SU-DHL-6 (cell line): ENCODE results near the gene C1orf50.

Experiments used
- H2AFZ ChIP-seq: fragments of 200-600 bp; sonication (generic); 2 replicates; pipeline ENCODE4 v1.6.1; 2014; ENCODE audit warnings: low read depth, mild to moderate bottlenecking, moderate library complexity, mixed read lengths, antibody characterized with exemption, low read length; ENCODE audit not compliant: severe bottlenecking
- H3F3A ChIP-seq: fragments of 200-600 bp; shearing (Covaris generic); 2 replicates; pipeline ENCODE4 v1.6.0; 2016; ENCODE audit warnings: antibody characterized with exemption, mild to moderate bottlenecking; ENCODE audit not compliant: insufficient read depth
- H3K27ac ChIP-seq: fragments of 200-600 bp; sonication (generic); 2 replicates; pipeline ENCODE4 v1.5.1; 2016; ENCODE audit warnings: low read depth, mild to moderate bottlenecking, low read length, moderate library complexity, mixed read lengths
- H3K27me3 ChIP-seq: fragments of 200-600 bp; sonication (generic), shearing (Covaris generic); 2 replicates; pipeline ENCODE4 v1.6.0; 2014; ENCODE audit warnings: mild to moderate bottlenecking, low read length
- H3K36me3 ChIP-seq: fragments of 200-600 bp; sonication (generic); 2 replicates; pipeline ENCODE4 v1.6.1; 2014; ENCODE audit warnings: mild to moderate bottlenecking, low read length, mixed read lengths
- H3K4me2 ChIP-seq: fragments of 300-600, 200-600 bp; shearing (Covaris generic), sonication (generic); 2 replicates; pipeline ENCODE4 v1.6.0; 2014; ENCODE audit warnings: low read length, low read depth, mild to moderate bottlenecking; ENCODE audit not compliant: poor library complexity, severe bottlenecking
- H3K4me3 ChIP-seq: fragments of 200-600 bp; sonication (generic); 2 replicates; pipeline ENCODE4 v1.5.1; 2014; ENCODE audit warnings: antibody characterized with exemption, low read length, mild to moderate bottlenecking, mixed read lengths; ENCODE audit not compliant: insufficient read depth, poor library complexity, severe bottlenecking
- H3K79me2 ChIP-seq: fragments of 200-600 bp; sonication (generic); 2 replicates; pipeline ENCODE4 v1.6.1; 2014; ENCODE audit warnings: mild to moderate bottlenecking, low read length, moderate library complexity; ENCODE audit not compliant: insufficient read depth
- H3K9ac ChIP-seq: fragments of 200-600 bp; sonication (generic); 2 replicates; pipeline ENCODE4 v1.7.0; 2014; ENCODE audit warnings: mild to moderate bottlenecking, low read length
- H3K9me2 ChIP-seq: fragments of 200-600 bp; sonication (generic); replicated peaks from 2 replicates; pipeline ENCODE4 v1.6.1; 2014; ENCODE audit warnings: low read length; ENCODE audit not compliant: insufficient read depth
- H3K9me3 ChIP-seq: fragments of 200-600 bp; sonication (generic); 2 replicates; pipeline ENCODE4 v1.6.1; 2014; ENCODE audit warnings: low read length, mixed read lengths; ENCODE audit not compliant: insufficient read depth
- H4K20me1 ChIP-seq: fragments of 200-600 bp; sonication (generic); 2 replicates; pipeline ENCODE4 v1.6.1; 2014; ENCODE audit warnings: low read depth, mild to moderate bottlenecking, antibody characterized with exemption, low read length, moderate library complexity, mixed read lengths
- EZH2phosphoT487 ChIP-seq: fragments of 200-600 bp; sonication (generic), shearing (Covaris generic); conservative IDR thresholded peaks from 2 replicates; pipeline ENCODE4 v1.6.1; 2018; ENCODE audit warnings: mild to moderate bottlenecking, antibody characterized with exemption, low read length, moderate library complexity, mixed read lengths
- TF ChIP-seq, protein P1 (sequence below): fragments of 200-600 bp; sonication (generic); IDR thresholded peaks from one replicate; pipeline ENCODE4 v1.5.1; 2017; ENCODE audit warnings: antibody characterized with exemption, mild to moderate bottlenecking, low read length, moderate library complexity; ENCODE audit not compliant: insufficient read depth, poor library complexity, severe bottlenecking

C1orf50 gene

DNA sequence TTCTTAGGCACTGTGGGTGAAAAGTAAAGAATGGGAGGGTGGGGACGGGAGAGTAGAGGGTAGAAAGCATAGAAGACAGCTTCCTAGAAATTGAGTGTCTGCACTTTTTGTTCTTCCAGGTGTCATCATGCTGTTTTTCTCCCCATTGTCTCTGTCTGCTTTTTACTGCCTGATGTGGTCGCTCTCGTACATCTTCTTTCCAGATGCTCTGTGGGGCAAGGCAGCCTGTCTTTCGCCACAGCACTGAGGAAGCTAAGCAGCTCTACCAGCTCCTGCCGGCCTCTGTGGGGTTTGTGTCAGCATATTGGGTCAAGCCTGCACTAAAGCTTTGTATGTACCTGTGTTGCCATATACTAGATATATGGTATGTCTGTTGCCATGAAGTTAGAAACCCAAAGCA is 30.9 kb downstream of the C1orf50 start:
- TF ChIP-seq EZH2phosphoT487, result no peak
- TF ChIP-seq, protein P1, sequence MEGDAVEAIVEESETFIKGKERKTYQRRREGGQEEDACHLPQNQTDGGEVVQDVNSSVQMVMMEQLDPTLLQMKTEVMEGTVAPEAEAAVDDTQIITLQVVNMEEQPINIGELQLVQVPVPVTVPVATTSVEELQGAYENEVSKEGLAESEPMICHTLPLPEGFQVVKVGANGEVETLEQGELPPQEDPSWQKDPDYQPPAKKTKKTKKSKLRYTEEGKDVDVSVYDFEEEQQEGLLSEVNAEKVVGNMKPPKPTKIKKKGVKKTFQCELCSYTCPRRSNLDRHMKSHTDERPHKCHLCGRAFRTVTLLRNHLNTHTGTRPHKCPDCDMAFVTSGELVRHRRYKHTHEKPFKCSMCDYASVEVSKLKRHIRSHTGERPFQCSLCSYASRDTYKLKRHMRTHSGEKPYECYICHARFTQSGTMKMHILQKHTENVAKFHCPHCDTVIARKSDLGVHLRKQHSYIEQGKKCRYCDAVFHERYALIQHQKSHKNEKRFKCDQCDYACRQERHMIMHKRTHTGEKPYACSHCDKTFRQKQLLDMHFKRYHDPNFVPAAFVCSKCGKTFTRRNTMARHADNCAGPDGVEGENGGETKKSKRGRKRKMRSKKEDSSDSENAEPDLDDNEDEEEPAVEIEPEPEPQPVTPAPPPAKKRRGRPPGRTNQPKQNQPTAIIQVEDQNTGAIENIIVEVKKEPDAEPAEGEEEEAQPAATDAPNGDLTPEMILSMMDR, result no peak
- no peaks in the 10 kb centered on the region for H3K36me3 ChIP-seq
- H3F3A ChIP-seq, result no peaks in the 10 kb centered on the region
- H2AFZ ChIP-seq, result no peak overlapping the region
- no peak overlapping the region for H3K4me3 ChIP-seq
- H3K9ac ChIP-seq, result no peak overlapping the region
- H3K79me2 ChIP-seq, result no peaks in the 10 kb centered on the region
- no peaks in the 10 kb centered on the region for H3K9me3 ChIP-seq
- no peak overlapping the region for H3K4me2 ChIP-seq
- no peak overlapping the region for H3K27ac ChIP-seq
- no peaks in the 10 kb centered on the region for H3K9me2 ChIP-seq
- no peaks in the 10 kb centered on the region for H4K20me1 ChIP-seq
- no peaks in the 10 kb centered on the region for H3K27me3 ChIP-seq

DNA sequence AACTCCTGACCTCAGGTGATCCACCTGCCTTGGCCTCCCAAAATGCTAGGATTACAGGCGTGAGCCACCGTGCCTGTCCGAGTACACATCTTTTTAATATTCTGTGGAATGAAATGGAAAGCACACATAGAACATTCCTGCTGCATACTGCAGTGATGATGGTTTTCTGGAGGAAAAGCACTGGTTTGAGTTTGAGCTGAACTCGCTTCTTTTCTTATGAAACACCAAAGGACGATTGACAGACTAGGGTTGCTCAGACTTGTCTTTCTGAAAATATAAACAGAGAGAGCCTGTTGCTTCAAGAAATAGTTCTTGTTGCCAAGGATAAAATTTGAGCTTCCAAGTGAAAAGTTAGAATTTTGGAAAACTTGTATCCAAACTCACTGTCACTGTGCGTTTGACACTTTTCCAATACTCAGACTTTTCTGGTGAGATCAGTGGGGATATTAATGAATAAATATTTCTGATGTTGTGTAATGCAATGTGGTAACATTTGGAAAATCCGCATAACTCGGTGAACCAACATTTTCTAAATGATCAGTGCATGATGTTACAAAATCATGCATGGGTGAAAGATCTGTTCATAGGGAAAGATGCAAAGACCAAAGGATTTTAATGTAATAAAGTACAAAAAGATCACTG is 34.9 kb downstream of the C1orf50 start:
- no peaks in the 10 kb centered on the region for H4K20me1 ChIP-seq
- no peaks in the 10 kb centered on the region for H3F3A ChIP-seq
- H3K9me3 ChIP-seq, result no peaks in the 10 kb centered on the region
- no peak overlapping the region for H3K4me2 ChIP-seq
- no peak overlapping the region for H2AFZ ChIP-seq
- TF ChIP-seq, protein P1, result no peak
- no peak for TF ChIP-seq EZH2phosphoT487
- no peak overlapping the region for H3K4me3 ChIP-seq
- no peak overlapping the region for H3K9ac ChIP-seq
- no peaks in the 10 kb centered on the region for H3K9me2 ChIP-seq
- no peaks in the 10 kb centered on the region for H3K27me3 ChIP-seq
- H3K36me3 ChIP-seq, result no peaks in the 10 kb centered on the region
- H3K27ac ChIP-seq, result no peak overlapping the region
- H3K79me2 ChIP-seq, result no peaks in the 10 kb centered on the region

DNA sequence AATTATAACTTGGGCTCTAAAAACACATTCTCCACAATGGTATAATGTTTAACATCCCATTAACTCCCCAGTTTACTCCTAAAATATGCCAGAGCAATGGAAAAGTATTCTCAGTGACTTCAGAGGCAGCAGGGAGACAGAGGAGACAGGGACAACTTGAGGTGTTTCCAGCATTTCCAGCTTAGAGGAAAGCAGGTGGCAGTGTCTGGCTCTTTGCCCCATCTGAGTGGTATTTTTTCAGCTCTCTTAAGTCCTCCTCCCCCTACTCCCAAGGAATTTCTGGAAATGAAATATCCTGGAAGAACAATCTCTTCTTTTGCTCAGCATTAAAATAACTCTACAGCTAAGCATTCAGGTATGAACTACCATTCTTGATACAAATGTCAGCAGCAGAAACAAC is 39.1 kb downstream of the C1orf50 start:
- H3K27ac ChIP-seq, result no peak overlapping the region
- no peaks in the 10 kb centered on the region for H4K20me1 ChIP-seq

More for the DNA sequence above, 39.1 kb downstream of the C1orf50 start:
- Histone ChIP-seq H3K9me3 (no peaks in the 10 kb centered on the region), H3K4me2 (no peak overlapping the region), H3K36me3 (no peaks in the 10 kb centered on the region), H3K9me2 (no peaks in the 10 kb centered on the region), H3F3A (no peaks in the 10 kb centered on the region), H3K9ac (no peak overlapping the region), H3K27me3 (no peaks in the 10 kb centered on the region), H2AFZ (no peak overlapping the region), H3K4me3 (no peak overlapping the region), H3K79me2 (no peaks in the 10 kb centered on the region)
- TF ChIP-seq, protein P1, result no peak
- no peak for TF ChIP-seq EZH2phosphoT487
